GM12891 (cell line): Measurements from ENCODE around the gene RXFP3.

Experiments
- POLR2A ChIP-seq: IDR thresholded peaks from 2 replicates; pipeline ENCODE4 v1.6.1; 2011; ENCODE audit warnings: low read depth, low read length, control low read depth
- POLR2AphosphoS5 ChIP-seq: IDR thresholded peaks from 2 replicates; pipeline ENCODE4 v1.6.1; 2011; ENCODE audit warnings: low read depth, low read length, control low read depth
- POU2F2 ChIP-seq: IDR thresholded peaks from 2 replicates; pipeline ENCODE4 v1.6.1; 2011; ENCODE audit warnings: low read depth, mild to moderate bottlenecking, control low read depth, low read length, moderate library complexity
- SPI1 ChIP-seq: IDR thresholded peaks from 2 replicates; pipeline ENCODE4 v1.6.1; 2011; ENCODE audit warnings: low read depth, low read length, control low read depth
- TAF1 ChIP-seq: IDR thresholded peaks from 2 replicates; pipeline ENCODE4 v1.6.1; 2011; ENCODE audit warnings: low read depth, low read length, control low read depth

DNA sequence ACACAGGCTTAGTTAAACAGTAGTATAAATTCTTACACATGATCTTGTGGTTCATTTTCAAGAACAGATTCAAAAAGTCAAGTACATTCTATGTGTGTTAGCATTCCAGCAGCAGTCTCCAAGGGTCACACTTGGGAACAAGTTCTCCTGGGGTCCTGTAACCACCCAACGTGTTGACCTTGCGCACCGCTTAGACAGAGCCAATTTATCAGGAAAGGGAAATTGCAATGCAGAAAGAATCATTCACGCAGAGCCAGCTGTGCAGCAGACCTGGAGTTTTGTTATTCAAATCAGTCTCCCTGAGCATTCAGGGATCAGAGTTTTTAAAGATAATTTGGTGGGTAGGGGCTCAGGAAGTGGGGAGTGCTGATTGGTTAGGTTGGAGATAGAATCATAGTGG, 8.5 kb upstream of the RXFP3 start:
- TF ChIP-seq TAF1 (no peak), POLR2A (no peak), POLR2AphosphoS5 (no peak), SPI1 (no peak), POU2F2 (no peak)
